NCI-H2227 (cell line): ENCODE results near the gene PCNX3.

ENCODE experiments used
- DNase-seq: peaks from one replicate; lab custom pipeline; 2025; ENCODE audit not compliant: unreplicated experiment; lab: John Stamatoyannopoulos, UW

The PCNX3 gene

DNA sequence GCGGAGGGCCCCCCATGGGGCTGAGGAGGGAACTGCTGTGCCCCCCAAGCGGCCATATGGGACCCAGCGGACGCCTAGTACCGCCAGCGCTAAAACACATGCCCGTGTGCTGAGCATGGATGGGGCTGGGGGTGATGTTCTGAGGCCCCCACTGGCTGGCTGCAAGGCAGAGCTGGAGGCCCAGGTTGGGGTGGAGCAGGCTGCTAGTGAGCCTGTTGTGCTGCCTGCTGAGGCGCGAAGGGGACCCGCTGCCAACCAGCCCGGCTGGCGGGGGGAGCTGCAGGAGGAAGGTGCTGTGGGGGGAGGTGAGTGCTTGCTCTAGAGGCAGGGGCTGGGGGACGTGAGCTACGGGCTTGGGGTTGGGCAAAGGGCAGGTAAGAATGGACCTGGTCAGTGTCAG lies 3.2 kb downstream of the PCNX3 start:
- DNase-seq = no peak

DNA sequence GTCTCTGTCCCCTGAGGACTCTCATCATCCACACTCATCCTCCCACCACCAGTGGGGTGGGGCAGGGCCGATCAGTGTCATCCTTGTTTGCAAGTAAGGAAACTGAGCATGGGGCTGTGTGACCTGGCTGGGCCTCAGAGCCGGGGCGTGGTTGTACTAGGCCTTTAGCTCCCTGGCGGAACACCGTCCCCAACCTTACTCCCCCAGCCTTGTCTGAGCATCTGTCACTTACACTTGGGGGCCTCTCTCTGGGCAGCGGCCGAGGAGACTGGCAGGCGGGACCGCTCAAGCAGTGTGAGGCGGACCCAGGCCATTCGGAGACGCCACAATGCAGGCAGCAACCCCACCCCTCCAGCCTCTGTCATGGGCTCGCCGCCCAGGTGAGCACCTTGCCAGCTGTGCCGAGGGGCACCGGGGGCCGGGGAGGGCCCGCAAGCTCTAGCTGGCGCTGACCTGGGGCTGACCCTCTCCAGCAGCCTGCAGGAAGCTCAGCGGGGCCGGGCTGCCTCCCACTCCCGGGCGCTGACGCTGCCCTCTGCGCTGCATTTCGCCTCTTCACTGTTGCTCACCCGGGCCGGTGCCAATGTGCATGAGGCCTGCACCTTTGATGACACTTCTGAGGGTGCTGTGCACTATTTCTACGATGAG lies 3.8 kb downstream of the PCNX3 start:
- DNase-seq = no peak

DNA sequence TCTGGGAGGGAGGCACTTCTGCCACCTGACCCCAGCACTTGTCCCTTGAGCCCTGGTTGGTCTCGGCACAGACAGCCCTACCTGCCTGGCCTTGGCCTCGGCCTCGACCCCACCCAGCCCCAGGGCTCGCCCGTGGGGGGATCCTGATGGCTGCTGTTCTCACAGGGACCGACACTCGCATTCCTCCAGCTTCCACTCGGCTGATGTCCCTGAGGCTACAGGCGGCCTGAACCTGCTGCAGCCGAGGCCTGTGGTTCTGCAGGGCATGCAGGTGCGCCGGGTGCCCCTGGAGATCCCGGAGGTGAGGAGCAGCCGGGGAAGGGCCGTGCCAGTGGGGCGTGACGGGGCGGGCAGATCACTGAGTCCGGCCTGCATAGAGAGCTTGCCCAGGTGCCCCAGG lies 5.1 kb downstream of the PCNX3 start:
- DNase-seq = no peak

DNA sequence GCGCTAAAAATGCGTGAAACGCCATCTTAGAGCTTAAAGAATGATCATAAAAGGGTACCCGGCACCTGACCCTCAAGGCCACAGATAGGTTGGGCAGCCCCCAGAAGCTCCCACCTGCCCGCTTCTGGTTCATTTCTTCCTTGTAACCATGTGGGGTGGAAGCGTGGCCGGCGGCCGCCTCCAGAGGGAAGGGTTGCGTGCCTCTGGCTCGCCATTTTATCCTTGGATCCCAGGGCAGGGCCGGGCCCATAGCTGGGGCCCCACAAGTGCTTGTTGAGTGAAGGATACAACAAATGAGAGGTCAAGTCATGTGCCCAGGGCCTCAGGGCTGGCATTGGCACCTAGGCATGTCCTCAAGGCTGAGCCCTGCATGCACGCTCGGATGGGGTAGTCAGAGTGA lies 5.9 kb downstream of the PCNX3 start:
- no peak for DNase-seq

DNA sequence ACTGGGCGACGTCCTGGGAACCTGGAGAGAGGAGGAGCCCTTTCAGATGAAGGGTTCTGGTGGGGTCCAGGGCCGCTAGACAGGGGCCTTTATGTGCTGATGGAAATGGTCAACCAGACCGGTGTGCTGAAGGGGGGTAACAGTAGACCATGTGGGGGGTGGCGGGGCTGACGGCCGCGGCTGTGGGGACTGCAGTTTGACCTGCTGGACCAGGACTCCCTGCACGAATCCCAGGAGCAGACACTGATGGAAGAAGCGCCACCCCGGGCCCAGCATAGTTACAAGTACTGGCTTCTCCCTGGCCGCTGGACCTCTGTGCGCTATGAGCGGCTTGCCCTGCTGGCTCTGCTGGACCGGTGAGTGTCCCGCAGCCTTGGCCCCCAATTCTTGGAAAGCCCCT lies 6.4 kb downstream of the PCNX3 start:
- no peak for DNase-seq

DNA sequence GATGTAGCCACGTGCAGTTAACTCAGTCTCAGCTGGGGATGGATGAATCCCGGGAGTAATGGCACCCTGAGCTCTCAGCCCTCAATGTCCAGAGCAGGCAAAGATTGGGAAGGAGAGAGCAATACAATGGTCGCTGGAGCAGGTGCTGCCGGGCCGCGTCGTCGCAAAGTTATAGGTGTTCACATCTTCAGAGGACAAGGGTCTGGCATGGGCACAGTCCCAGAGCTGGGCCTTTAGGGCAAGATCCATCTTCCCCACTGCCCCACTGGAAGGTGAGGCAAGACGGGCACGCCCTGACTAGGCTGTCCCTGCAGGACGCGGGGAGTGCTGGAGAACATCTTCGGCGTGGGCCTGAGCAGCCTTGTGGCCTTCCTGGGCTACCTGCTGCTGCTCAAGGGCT lies 7.6 kb downstream of the PCNX3 start:
- DNase-seq = no peak

DNA sequence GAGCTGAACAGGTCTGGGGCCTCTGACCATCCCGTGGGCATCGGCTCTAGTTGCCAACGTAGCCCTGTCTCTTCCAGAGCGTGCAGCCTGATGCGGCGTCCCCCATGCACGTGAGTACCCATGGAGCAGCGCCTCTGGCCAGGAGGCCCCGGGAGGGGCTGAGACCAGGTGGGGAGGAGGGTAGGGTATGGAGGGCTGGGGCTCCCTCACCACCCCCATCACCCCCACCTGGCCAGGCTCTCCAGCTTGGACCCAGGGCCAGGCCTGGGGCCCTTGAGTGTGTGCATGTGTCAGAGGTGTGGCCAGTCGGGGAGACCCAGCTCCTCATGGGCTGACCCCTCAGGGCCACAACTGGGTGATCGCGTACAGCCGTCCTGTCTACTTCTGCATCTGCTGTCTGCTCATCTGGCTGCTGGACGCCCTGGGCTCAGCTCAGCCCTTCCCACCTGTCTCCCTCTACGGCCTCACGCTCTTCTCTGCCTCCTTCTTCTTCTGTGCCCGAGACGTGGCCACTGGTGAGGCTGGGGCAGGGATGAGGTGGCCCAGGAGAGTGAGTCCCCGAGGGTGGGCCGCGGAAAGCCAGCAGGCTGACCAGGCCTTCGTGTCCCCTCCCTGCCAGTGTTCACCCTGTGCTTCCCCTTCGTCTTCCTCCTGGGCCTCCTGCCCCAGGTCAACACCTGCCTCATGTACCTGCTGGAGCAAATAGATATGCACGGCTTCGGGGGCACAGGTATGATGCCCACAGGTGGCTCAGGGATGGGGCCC lies 8.5 kb downstream of the PCNX3 start:
- DNase-seq = no peak

DNA sequence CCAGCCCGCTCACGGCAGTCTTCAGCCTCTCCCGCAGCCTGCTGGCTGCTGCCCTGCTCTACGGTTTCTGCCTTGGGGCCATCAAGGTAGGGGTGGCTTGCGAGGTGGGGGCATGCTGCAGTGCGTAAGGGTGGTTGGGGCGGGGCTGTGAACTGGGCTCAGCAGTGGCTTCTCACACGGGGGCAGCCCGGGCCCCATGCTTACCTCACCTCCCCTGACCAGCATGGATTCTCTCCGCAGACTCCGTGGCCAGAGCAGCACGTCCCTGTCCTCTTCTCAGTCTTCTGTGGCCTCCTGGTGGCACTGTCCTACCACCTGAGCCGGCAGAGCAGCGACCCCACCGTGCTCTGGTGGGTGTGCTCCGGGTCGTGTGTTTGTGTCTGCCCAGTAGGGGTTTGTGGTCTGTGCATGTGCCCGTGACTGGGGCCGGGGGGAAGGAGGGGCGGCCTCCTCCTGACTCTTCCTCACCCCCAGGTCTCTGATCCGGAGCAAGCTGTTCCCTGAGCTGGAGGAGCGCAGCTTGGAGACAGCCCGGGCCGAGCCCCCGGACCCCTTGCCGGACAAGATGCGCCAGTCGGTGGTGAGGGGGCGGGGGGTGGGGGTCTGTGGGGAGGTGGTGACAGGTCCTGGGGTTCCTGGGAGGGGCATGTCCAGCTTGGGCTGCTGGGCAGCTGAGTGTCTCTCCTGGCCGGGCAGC lies 9.5 kb downstream of the PCNX3 start:
- no peak for DNase-seq

DNA sequence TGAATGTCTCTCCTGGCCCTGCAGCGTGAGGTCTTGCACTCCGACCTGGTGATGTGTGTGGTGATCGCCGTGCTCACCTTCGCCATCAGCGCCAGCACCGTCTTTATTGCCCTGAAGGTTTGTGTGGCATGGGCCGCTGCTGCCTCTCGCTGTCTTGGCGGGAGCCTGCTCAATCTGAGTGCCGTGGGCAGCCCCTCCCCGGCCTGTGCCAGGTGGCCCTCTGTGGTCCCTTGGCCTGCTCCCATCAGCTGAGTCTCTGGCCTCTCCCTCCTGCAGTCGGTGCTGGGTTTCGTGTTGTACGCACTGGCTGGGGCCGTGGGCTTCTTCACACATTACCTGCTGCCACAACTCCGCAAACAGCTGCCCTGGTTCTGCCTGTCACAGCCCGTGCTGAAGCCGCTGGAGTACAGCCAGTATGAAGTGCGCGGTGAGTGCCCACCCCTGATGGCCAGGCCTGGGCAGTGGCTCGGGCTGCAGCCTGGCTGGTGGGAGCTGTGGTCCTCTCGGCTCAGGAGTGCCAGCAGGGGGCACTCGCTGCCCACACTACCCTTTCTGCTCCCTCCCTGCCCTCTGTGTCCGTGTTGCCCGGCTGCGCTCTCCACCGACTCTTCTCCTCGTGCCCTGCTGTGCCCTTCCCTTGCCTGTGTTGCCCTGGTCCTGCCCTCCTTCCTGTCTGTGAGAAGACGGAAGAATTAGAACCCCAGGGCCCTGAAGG lies 10.2 kb downstream of the PCNX3 start:
- DNase-seq = peak; percentile 38

DNA sequence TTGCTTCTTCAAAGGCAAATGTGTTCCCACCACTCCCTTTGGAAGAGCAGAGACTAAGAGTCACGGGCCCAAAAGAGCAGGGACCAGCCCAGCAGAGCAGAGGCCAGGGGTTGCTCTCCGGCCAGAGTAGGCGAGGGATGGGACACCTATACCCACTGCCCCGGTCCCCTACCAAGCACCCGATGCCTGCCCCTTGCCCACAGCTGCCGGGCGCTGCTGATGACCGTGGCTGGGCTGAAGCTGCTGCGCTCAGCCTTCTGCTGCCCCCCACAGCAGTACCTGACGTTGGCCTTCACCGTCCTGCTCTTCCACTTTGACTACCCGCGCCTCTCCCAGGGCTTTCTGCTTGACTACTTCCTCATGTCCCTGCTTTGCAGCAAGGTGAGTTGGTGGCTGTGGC lies 11.6 kb downstream of the PCNX3 start:
- no peak for DNase-seq

DNA sequence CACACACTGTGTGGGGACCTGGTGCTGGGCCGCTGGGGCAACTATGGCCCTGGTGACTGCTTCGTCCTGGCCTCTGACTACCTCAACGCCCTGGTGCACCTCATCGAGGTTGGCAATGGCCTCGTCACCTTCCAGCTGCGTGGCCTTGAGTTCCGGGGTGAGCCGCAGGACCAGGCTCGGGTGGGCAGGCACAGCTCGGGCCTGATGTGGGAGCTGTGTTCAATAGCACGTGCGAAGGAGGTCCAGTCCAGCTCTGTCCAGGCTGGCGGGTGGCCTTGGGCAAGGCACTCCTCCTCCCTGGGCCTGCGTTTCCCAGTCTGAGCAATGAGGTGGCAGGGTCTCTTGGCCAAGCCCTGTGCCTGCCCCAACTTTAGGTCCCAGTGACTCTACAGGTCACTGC lies 14.0 kb downstream of the PCNX3 start:
- DNase-seq = no peak

DNA sequence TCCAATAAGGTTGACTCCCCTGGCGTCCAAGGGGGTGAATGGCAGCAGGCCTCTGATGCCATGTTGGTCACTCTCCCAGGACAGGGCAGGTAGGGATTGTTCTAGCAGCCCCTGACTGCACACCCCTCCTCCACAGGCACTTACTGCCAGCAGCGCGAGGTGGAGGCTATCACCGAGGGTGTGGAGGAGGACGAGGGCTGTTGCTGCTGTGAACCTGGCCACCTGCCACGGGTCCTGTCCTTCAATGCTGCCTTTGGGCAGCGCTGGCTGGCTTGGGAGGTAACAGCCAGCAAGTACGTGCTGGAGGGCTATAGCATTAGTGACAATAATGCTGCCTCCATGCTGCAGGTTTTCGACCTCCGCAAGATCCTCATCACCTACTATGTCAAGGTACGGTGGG lies 14.6 kb downstream of the PCNX3 start:
- no peak for DNase-seq

DNA sequence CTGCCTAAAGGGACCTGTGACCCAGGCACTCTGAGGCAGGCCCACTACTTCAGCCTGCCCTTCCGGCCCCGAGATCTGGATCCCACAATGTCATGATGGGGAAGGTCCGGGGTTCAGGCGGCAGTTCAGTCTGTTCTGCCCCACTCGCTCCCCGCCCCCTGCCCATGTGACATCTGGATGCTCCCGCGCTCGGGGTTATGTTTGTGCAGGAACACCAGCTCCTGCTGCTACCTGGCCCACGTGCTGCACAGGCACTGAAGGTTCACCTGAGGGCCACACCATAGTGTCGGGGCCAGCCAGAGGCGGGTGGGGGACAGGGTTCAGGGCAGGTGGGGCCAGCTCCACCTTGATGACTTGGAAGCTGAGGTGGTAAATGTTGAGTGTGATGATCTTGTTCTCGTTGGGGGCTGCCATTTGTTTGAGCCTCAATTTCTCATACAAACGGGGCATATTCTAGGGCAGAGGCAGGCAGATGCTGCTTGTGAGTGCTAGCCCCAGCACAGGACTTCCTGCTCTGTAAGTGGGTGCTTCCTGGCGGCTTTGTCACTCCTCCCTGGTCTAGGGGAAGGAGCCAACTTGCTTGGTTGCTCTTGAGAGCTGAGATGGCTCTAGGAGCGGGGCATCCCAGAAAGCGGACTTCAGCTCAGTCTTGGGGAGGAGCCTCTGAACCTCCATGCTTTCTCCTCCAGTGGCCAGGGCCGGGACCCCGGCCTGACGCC lies 18.0 kb downstream of the PCNX3 start:
- no peak for DNase-seq

DNA sequence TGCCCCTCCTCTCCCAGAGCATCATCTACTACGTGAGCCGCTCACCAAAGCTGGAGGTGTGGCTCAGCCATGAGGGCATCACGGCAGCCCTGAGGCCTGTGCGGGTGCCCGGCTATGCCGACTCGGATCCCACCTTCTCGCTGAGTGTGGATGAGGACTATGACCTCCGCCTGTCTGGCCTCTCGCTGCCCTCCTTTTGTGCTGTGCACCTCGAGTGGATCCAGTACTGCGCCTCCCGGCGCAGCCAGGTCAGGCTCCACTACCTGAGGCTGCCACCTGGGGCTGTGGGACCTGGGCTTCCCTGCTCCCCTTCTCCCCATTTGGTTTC lies 18.5 kb downstream of the PCNX3 start:
- DNase-seq = no peak

DNA sequence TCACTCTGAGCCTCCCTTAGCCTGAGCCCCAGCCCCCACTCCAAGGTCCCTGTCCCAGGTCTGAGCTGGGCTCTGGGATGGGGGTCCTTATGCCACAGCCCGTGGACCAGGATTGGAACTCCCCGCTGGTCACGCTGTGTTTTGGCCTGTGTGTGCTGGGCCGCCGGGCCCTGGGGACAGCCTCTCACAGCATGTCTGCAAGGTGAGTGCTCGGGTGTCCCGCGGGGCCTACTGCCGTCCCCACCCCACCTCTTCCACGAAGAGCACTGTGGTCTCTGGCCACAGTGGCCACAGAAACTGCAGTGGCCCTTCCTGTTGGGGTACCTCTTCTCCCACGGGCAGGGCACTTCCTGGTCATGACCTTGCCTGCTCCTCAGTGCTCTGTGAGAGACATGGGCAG lies 18.9 kb downstream of the PCNX3 start:
- DNase-seq = no peak

DNA sequence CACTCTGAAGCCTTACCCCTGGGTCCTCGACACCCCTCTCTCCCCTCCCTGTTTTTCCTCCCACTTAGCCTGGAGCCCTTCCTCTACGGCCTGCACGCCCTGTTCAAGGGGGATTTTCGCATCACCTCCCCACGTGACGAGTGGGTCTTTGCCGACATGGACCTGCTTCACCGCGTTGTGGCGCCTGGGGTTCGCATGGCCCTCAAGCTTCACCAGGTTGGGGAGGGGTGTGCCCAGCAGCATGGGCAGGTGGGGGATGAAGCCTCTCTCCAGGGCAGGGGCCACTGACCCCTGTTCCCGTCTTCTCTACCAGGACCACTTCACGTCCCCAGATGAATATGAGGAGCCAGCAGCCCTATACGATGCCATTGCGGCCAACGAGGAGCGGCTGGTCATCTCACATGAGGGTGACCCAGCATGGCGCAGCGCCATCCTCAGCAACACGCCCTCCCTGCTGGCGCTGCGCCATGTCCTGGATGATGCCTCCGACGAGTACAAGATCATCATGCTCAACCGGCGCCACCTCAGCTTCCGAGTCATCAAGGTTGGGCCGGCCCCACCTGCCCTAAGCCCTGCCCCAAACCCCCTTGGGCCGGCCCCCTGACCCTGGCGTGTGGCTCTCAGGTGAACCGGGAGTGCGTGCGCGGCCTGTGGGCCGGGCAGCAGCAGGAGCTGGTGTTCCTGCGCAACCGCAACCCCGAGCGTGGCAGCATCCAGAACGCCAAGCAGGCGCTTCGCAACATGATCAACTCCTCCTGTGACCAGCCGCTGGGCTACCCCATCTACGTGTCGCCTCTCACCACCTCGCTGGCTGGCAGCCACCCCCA lies 19.5 kb downstream of the PCNX3 start:
- DNase-seq = no peak

DNA sequence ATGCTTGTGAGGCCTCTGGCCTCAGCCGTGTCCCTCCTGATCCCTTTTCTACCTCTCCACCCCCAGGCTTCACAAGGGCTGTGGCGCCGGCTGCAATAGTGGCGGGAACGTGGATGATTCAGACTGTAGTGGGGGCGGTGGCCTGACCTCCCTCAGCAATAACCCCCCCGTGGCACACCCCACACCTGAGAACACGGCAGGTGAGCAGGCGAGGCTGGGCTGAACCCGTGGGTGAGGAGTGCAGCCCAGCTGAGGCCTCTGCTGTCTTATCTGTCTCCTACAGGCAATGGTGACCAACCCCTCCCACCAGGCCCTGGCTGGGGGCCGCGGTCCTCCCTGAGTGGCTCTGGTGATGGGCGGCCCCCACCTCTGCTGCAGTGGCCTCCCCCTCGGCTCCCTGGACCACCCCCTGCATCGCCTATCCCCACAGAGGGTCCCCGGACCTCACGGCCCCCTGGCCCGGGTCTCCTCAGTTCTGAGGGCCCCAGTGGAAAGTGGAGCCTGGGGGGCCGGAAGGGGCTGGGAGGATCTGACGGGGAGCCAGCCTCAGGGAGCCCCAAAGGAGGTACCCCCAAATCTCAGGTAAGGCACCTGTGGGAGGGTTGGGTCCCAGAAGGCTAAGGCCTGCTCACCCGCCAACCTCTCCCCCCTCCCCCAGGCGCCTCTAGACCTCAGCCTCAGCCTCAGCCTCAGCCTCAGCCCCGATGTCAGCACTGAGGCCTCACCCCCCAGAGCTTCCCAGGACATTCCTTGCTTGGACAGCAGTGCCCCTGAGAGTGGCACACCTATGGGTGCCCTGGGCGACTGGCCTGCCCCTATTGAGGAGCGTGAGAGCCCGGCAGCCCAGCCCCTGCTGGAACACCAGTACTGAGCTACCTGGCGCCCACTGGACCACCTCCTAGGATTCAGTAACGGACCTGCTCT lies 20.8 kb downstream of the PCNX3 start:
- DNase-seq = no peak

DNA sequence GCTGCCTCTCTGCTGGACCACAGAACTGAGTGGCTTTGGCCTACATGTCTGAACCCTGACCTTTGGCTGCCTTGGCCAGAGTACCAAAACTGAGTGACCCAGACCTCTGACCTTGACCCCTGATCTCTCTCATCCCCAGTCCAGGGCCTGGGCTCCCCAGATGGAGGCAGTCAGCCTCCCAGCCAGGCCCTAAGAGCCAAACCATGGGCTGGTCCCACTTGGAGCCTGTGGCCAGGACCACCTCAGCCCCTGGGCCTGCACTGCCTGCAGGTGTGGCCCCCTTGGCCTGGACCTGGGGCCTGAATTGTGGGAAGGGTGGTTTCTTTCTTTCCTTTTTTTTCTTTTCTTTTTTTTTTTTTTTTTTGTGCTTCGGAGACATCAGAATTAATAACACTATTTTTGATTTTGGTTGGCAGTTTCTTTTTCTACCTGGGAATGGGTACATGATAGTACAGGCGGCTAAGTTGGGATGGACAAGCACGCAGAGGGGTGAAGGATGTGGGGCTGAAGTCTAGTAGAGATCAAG lies 21.5 kb downstream of the PCNX3 start:
- DNase-seq = no peak

DNA sequence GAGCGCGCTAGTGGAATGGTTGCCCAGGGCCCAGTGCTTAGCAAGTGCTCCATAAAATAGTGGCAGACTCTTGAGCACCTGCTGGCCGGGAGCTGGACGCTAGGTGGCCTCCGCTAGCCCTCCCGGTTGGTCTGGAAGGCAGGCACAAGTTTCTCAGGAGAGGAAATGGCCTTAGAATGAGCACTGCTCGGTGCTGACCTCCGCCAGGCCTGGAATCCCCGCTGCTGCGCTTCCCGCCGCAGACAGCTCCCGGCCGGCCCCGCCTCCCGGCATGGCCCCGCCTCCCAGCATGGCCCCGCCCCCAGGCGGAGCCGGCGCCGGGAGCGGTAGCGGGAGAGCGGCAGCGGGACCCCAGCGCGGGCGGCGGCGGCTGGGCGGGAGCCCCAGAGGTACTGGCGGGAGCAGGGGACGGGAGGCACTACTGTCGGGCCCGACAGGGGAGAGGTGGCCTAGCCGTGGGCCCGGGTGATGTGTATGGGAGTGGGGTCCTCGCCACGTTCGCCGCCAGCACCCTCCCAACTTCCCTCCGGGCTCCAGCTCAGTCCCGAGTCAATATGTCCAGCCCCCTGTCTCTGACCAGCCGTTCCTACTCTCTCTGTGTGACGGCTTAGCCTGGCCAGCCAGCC lies 22.3 kb downstream of the PCNX3 start, which contains the start of gene SIPA1:
TSS of gene SIPA1 (plus strand) at position 308 of the 626 bp plus-strand sequence. CDS start 2,821 bp downstream, outside the sequence.
- peak; percentile 87 for DNase-seq
